ENCODE results near the gene ZMIZ1.

GRCh38 chr10:79070606-79071395 lies 2.0 kb downstream of the ZMIZ1 start:
- TF ChIP-seq CHD2 (IDR thresholded peaks at IDR 0.05; ENCODE audit: low read length, partially characterized antibody) (no peak), ELK1 (IDR thresholded peaks at IDR 0.05; ENCODE audit: low read depth, low read length) (no peak)
- TF ChIP-seq, protein P1, sequence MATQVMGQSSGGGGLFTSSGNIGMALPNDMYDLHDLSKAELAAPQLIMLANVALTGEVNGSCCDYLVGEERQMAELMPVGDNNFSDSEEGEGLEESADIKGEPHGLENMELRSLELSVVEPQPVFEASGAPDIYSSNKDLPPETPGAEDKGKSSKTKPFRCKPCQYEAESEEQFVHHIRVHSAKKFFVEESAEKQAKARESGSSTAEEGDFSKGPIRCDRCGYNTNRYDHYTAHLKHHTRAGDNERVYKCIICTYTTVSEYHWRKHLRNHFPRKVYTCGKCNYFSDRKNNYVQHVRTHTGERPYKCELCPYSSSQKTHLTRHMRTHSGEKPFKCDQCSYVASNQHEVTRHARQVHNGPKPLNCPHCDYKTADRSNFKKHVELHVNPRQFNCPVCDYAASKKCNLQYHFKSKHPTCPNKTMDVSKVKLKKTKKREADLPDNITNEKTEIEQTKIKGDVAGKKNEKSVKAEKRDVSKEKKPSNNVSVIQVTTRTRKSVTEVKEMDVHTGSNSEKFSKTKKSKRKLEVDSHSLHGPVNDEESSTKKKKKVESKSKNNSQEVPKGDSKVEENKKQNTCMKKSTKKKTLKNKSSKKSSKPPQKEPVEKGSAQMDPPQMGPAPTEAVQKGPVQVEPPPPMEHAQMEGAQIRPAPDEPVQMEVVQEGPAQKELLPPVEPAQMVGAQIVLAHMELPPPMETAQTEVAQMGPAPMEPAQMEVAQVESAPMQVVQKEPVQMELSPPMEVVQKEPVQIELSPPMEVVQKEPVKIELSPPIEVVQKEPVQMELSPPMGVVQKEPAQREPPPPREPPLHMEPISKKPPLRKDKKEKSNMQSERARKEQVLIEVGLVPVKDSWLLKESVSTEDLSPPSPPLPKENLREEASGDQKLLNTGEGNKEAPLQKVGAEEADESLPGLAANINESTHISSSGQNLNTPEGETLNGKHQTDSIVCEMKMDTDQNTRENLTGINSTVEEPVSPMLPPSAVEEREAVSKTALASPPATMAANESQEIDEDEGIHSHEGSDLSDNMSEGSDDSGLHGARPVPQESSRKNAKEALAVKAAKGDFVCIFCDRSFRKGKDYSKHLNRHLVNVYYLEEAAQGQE (IDR thresholded peaks at IDR 0.05): no peak
